Measurements from ENCODE around the gene DYNLRB1.

DNA sequence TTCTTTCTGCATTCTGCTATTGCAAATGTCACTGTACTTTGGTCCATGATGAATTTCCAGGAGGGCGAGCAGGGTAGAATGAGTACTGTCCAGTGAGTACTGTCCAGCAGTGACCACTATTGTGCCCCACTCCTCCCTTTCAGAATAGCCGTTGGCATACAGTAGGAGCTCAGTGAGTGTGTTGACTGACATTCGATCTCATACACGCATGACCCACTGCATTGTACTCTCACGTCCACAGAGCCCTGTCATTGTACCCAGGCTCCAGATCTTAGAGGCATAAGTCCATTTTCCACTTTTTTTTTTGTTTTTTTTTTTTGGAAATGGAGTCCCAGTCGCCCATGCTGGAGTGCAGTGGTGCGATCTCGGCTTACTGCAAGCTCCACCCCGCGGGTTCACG is 8.2 kb downstream of the DYNLRB1 start:
- no peak for TF ChIP-seq CTCF (IDR thresholded peaks at IDR 0.05)
- no peak for TF ChIP-seq EZH2 (IDR thresholded peaks at IDR 0.05; ENCODE audit: borderline replicate concordance, insufficient read depth, low read depth, low read length, poor library complexity, severe bottlenecking)

Data from B cell (primary cell).